ENCODE data around the gene CTPS1.

DNA sequence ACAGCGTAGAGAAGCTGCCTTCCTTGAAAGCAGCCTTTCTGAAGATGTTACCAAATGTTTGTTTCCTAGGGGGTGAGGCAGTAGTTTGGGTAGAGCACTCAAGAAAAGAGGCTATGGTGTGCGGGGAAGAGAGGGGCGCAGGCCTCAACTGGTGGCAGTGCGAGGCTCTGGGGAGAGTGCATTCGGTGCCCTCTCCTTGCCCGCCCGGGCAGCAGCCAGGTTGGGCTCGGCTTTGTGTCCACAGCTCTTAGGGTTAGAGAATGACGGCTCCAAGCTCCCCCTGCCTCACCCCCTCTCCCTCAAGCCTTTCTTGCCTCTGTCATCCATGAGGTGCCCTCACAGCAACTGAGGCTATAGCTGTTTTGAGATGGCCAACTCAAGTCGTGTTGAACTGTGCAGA, 42.9 kb downstream of the CTPS1 start:
- TF ChIP-seq, protein P1, sequence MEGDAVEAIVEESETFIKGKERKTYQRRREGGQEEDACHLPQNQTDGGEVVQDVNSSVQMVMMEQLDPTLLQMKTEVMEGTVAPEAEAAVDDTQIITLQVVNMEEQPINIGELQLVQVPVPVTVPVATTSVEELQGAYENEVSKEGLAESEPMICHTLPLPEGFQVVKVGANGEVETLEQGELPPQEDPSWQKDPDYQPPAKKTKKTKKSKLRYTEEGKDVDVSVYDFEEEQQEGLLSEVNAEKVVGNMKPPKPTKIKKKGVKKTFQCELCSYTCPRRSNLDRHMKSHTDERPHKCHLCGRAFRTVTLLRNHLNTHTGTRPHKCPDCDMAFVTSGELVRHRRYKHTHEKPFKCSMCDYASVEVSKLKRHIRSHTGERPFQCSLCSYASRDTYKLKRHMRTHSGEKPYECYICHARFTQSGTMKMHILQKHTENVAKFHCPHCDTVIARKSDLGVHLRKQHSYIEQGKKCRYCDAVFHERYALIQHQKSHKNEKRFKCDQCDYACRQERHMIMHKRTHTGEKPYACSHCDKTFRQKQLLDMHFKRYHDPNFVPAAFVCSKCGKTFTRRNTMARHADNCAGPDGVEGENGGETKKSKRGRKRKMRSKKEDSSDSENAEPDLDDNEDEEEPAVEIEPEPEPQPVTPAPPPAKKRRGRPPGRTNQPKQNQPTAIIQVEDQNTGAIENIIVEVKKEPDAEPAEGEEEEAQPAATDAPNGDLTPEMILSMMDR (conservative IDR thresholded peaks at IDR 0.05), result no peak
- TF ChIP-seq EZH2 (IDR thresholded peaks at IDR 0.05; ENCODE audit: low read depth), result no peak
